ENCODE measurements around the gene CLCA1. TPM values are rescaled to one million over a fixed set of nuclear protein-coding genes. Genes with fewer than 3 reads are reported as not detected.

The CLCA1 gene, protein sequence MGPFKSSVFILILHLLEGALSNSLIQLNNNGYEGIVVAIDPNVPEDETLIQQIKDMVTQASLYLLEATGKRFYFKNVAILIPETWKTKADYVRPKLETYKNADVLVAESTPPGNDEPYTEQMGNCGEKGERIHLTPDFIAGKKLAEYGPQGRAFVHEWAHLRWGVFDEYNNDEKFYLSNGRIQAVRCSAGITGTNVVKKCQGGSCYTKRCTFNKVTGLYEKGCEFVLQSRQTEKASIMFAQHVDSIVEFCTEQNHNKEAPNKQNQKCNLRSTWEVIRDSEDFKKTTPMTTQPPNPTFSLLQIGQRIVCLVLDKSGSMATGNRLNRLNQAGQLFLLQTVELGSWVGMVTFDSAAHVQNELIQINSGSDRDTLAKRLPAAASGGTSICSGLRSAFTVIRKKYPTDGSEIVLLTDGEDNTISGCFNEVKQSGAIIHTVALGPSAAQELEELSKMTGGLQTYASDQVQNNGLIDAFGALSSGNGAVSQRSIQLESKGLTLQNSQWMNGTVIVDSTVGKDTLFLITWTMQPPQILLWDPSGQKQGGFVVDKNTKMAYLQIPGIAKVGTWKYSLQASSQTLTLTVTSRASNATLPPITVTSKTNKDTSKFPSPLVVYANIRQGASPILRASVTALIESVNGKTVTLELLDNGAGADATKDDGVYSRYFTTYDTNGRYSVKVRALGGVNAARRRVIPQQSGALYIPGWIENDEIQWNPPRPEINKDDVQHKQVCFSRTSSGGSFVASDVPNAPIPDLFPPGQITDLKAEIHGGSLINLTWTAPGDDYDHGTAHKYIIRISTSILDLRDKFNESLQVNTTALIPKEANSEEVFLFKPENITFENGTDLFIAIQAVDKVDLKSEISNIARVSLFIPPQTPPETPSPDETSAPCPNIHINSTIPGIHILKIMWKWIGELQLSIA
- not detected for polyA plus RNA-seq

DNA sequence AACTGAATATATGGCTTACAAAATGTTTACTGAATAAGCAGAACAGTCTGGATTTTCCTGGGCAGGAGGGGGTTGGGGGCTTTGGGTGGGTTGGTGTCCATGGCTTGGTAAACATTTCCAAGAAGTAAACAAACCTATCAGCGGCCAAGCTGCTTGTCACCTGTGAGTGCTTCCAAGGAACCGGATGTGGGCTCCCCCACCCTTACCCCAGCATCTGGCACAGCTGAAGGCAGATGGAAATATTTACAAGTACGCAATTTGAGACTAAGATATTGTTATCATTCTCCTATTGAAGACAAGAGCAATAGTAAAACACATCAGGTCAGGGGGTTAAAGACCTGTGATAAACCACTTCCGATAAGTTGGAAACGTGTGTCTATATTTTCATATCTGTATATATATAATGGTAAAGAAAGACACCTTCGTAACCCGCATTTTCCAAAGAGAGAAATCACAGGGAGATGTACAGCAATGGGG, at the start of gene CLCA1:
CLCA1 (plus strand) TSS at position 427 of the 477 bp plus-strand sequence; CDS start at position 472, 45 bp downstream.
- no peaks in the 10 kb centered on the region for H3K36me3 Mint-ChIP-seq

DNA sequence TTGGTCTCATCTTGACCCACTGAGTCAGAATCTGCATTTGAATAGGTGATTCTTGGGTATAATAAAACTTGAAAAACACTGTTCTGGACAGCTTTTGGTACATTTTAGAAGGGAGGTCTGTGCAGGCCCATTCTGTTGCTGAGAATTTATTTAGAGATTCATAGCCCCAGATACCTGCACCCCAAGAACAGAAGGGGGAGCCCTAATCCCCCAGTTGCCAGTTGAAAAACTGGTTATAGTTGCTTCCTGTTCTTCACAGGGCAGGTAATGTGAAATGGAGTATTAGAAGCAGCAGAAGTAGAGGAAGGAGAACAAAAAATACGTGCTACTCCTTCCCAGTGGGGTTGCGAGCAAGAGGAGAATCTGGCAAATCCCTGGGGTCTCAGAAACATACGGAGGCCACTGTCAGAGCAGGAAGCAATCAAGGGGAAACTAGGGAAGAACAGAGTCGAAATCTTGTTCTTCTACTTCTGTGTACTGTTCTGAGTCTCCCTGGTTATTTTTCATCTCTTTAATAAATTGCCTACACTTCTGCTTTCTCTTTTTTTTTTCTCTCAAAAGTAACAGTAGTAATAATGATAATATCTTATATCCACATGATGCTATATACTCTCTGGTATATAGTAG, 49.3 kb upstream of the CLCA1 start:
- H3K27ac Mint-ChIP-seq, result peak overlapping the region in 1 of 3 donors; percentile 8
- H3K36me3 Mint-ChIP-seq, result no peaks in the 10 kb centered on the region
- peaks cover 3 to 5% (median 4%) of the 10 kb centered on the region in 3 donors for H3K4me1 Mint-ChIP-seq
- peak overlapping the region in 3 of 4 donors; percentile 74 to 93 (median 77) for H3K4me3 Mint-ChIP-seq
- H3K9me3 Mint-ChIP-seq, result no peaks in the 10 kb centered on the region
- H3K27me3 Mint-ChIP-seq, result peaks cover 11% of the 10 kb centered on the region

More for the DNA sequence above, at the start of gene CLCA1:
- no peak within 1 kb of the TSS for H3K4me3 Mint-ChIP-seq
- H3K9me3 Mint-ChIP-seq, result no peaks in the 10 kb centered on the region
- H3K27me3 Mint-ChIP-seq, result peaks cover 12% of the 10 kb centered on the region
- H3K27ac Mint-ChIP-seq, result no peak within 1 kb of the TSS
- peaks cover 0 to 5% (median 0%) of the 10 kb centered on the region in 3 donors for H3K4me1 Mint-ChIP-seq

DNA sequence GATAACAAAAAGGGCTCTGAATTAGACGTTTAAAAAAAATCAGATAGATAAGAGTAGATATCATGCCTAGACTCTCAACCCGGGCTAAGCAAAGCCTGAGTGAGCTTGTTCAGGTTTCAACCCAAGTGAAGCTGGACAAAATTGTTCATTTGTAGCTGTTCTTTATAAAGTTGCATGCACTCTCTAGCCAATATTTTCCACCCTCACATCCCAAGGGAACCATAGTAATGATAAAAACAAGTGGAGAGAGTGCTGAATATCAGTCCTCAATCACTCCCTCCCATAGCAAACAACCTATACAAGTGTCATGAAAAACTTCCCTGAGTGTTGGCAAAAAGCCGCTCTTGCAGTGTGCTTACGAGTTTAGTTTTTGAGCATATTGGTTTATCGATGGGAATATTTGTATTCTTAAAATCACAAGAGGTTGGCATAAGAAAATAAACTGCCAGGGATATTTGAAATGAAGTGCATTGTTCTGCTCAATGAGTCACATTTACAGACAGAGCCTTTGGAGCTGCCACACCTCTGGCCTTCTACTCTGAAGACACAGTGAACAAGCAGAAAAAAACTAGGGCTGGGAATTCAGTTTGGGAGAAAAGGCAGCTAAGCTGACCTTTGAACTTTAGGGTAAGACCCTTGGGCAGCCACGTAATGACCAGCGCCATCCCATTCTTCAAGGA, 47.0 kb upstream of the CLCA1 start:
- Mint-ChIP-seq H3K36me3 (no peaks in the 10 kb centered on the region), H3K27me3 (peaks cover 12% of the 10 kb centered on the region), H3K4me1 (peaks cover 3 to 5% (median 4%) of the 10 kb centered on the region in 3 donors), H3K27ac (no peak overlapping the region), H3K4me3 (no peak overlapping the region), H3K9me3 (no peaks in the 10 kb centered on the region)

DNA sequence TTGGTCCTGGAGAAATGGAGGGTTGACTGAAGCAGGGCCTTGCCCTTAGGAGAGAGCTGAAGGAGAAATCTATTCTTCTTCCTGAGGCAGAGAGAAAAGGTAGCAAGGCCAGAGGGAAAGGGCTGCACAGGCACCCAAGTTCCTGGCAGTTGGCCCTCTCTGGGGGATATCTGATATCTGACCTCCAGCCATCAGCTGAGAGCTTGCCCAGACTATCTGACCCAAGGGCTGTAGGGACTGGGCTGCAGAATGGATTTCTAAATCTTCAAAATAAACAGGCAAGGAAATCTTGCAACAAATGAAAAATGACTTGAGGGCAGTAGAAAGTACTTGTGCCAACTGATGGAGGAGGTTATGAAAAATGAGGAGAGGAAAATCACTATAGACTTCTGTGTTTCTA, 45.3 kb upstream of the CLCA1 start:
- Mint-ChIP-seq H3K27ac (no peak overlapping the region), H3K36me3 (no peaks in the 10 kb centered on the region), H3K4me3 (no peak overlapping the region), H3K4me1 (peaks cover 3 to 5% (median 4%) of the 10 kb centered on the region in 3 donors), H3K27me3 (peaks cover 12% of the 10 kb centered on the region), H3K9me3 (no peaks in the 10 kb centered on the region)

DNA sequence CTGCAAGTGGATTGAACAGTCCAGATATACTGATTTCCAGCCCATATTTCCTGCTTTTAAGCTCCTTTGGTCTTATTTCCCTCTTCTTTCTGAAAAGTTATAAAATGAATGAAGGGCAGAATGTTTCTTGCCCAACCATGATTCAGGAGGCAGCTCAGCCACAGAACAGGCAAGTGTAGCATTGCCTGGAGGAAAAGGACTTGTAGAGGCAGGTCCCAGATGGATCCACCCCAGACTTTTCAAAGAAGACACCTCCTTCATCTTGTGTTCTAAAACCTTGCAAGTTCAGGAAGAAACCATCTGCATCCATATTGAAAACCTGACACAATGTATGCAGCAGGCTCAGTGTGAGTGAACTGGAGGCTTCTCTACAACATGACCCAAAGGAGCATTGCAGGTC, 44.9 kb upstream of the CLCA1 start, which contains the start of gene CLCA2:
CLCA2 (plus strand) TSS at position 299 of the 400 bp plus-strand sequence; CDS start at position 376, 77 bp downstream.
- H3K9me3 Mint-ChIP-seq, result no peaks in the 10 kb centered on the region
- H3K27me3 Mint-ChIP-seq, result peaks cover 12% of the 10 kb centered on the region
- no peak within 1 kb of the TSS for H3K4me3 Mint-ChIP-seq
- H3K4me1 Mint-ChIP-seq, result peaks cover 3 to 5% (median 4%) of the 10 kb centered on the region in 3 donors
- H3K36me3 Mint-ChIP-seq, result no peaks in the 10 kb centered on the region
- H3K27ac Mint-ChIP-seq, result no peak within 1 kb of the TSS

DNA sequence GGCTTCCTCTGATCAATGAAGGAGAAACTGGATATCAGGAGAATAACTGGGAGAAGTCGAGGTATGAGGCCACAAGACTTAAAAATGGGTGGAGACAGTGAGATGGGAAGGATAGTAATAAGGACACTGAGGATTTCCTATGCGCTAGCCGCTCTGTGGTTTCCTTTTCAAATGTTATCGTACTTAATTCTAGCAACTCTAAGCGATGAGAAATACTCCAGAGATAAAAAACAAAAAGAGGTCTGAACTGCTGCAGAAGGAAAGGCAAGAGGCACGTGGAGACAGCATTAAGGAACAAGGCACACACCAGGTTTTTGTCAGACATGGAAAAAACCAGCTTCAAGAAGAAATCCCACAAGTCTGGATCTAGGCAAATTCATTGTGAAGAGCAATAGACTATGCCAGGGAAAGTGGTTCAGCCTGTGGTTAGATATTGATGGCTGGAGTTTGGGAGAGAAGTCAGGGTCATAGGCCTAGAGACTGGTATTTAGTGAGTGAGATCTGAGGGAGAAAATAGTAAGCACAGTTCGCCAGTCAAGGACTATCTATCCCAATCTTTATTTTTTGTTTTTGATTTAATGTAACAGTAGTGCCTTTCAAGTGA, 39.5 kb upstream of the CLCA1 start:
- Mint-ChIP-seq H3K4me3 (no peak overlapping the region), H3K27me3 (peaks cover 4% of the 10 kb centered on the region), H3K4me1 (no peaks in the 10 kb centered on the region), H3K36me3 (no peaks in the 10 kb centered on the region), H3K27ac (no peak overlapping the region), H3K9me3 (no peaks in the 10 kb centered on the region)

DNA sequence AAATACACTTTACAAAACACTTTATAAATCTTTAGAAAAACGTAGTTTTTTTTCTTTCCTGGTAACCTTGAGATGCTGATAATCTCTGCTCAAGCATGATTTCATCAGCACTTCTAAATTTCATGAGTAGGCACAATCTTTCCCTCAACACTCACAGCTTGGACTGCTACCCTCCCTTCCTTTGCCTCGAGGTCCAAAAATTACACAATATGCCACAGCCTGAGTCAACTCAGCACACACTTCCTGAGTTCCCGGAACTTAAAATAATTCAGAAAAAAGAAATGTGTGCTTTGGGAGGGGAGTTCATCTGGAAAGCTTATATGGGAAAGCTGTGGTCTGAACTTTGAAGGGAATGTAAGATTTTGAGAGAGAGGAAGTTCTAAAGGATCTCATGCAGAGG, 38.9 kb upstream of the CLCA1 start:
- H3K4me3 Mint-ChIP-seq, result no peak overlapping the region
- no peaks in the 10 kb centered on the region for H3K36me3 Mint-ChIP-seq
- no peaks in the 10 kb centered on the region for H3K4me1 Mint-ChIP-seq
- H3K27me3 Mint-ChIP-seq, result peaks cover 4% of the 10 kb centered on the region
- H3K9me3 Mint-ChIP-seq, result no peaks in the 10 kb centered on the region
- H3K27ac Mint-ChIP-seq, result no peak overlapping the region

DNA sequence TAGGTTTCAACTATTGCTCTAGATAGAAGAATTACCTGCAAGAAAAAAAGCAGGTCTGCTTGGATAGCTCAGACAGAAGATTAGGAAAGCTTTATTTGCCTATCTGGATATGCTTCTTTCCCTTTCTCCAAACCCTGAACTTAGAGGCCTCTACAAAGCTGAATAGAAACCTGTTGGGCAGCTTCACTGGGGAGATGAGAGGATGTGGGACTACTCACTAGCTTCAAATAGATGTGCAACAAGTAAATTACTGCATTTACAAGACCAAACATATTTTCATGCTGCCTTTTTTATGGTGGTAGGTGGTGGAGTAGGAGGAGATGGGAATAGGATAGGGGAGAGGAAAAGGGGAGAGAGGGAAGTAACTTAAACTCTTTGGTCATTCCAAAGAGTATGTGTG, 38.4 kb upstream of the CLCA1 start:
- no peaks in the 10 kb centered on the region for H3K9me3 Mint-ChIP-seq
- H3K27me3 Mint-ChIP-seq, result peaks cover 4% of the 10 kb centered on the region
- no peaks in the 10 kb centered on the region for H3K4me1 Mint-ChIP-seq
- H3K27ac Mint-ChIP-seq, result no peak overlapping the region
- H3K36me3 Mint-ChIP-seq, result no peaks in the 10 kb centered on the region
- no peak overlapping the region for H3K4me3 Mint-ChIP-seq

DNA sequence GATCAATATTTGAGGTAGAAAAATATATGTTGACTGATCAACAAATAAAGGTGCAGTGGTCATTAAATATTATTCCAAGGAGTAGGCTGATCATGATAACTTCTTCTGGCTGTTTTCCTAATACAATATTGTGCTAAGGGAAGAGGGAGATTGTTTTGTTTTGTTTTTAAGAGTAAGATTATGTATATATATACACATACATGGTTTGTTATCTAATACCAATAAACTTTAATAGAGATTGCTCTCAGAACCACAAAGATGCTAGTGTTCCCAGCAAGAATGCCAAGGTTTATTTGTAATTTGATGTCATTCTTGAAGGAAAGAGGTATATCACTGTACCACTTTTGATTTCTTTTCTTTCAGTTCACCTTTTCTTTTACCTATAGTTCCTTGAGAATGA, 34.7 kb upstream of the CLCA1 start:
- H3K4me1 Mint-ChIP-seq, result no peaks in the 10 kb centered on the region
- H3K36me3 Mint-ChIP-seq, result no peaks in the 10 kb centered on the region
- no peak overlapping the region for H3K27ac Mint-ChIP-seq
- no peak overlapping the region for H3K4me3 Mint-ChIP-seq
- no peaks in the 10 kb centered on the region for H3K9me3 Mint-ChIP-seq
- peaks cover 6% of the 10 kb centered on the region for H3K27me3 Mint-ChIP-seq

DNA sequence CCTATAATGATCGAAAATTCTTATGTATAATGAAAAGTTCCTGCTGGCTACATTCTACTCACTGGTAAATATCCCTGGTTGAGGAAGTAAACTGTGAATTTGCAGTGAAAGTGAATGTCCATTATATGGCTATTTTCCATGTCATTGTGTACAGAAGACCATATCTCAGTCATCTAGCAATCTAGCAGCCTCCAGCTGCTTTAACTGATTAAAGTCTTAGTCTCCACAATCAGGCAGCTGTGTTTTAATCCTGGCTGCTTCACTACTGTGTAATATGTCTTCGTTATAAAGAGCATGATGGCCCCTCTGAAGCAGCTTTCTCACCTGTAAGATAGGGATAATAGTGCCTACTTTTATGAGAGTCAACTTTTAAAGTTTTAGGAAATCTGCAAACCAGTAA, 33.4 kb upstream of the CLCA1 start:
- no peak overlapping the region for H3K4me3 Mint-ChIP-seq
- H3K9me3 Mint-ChIP-seq, result no peaks in the 10 kb centered on the region
- peaks cover 6% of the 10 kb centered on the region for H3K27me3 Mint-ChIP-seq
- no peak overlapping the region for H3K27ac Mint-ChIP-seq
- no peaks in the 10 kb centered on the region for H3K4me1 Mint-ChIP-seq
- no peaks in the 10 kb centered on the region for H3K36me3 Mint-ChIP-seq

DNA sequence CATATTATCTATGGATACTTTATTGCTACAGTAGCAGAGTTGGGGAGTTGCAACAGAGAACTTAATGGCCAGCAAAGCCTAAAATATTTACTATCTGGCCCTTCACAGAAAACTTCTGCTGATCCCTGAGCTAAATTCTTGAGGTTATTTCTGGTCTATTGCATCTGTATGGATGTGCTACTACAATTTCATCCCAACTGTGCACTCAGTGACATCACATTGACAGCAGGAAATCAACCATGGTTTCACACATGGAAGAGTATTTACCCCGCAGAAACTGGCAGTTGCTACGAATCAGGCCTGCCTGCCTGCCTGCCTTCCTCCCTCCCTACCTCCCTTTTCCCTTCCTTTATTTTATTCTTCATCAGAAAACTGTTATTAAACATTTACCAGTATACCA, 32.7 kb upstream of the CLCA1 start:
- H3K27ac Mint-ChIP-seq, result no peak overlapping the region
- H3K4me3 Mint-ChIP-seq, result no peak overlapping the region
- H3K27me3 Mint-ChIP-seq, result peaks cover 6% of the 10 kb centered on the region
- H3K4me1 Mint-ChIP-seq, result no peaks in the 10 kb centered on the region
- H3K9me3 Mint-ChIP-seq, result no peaks in the 10 kb centered on the region
- H3K36me3 Mint-ChIP-seq, result no peaks in the 10 kb centered on the region

DNA sequence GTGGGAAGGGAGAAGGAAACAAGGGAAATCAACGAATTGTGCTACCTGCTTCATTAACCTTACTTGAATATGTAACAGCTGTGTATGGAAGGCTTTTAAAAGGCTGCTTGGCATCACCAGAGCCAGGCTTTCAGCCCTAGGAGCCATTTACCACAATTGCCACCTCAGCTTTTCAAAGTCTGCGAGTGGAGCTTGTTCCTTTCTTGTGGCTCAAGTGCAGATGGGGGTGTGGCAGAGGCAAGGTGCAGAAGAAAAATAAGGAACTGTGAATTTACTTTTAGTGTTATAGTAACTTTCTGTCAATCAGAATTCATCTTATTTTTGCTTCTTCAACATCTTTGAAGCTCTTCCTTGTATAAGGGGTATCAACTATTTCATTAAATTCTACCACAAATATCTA, 27.1 kb upstream of the CLCA1 start:
- H3K36me3 Mint-ChIP-seq, result no peaks in the 10 kb centered on the region
- H3K9me3 Mint-ChIP-seq, result no peaks in the 10 kb centered on the region
- no peak overlapping the region for H3K4me3 Mint-ChIP-seq
- peaks cover 0 to 4% (median 0%) of the 10 kb centered on the region in 3 donors for H3K4me1 Mint-ChIP-seq
- H3K27ac Mint-ChIP-seq, result no peak overlapping the region
- peaks cover 2% of the 10 kb centered on the region for H3K27me3 Mint-ChIP-seq

DNA sequence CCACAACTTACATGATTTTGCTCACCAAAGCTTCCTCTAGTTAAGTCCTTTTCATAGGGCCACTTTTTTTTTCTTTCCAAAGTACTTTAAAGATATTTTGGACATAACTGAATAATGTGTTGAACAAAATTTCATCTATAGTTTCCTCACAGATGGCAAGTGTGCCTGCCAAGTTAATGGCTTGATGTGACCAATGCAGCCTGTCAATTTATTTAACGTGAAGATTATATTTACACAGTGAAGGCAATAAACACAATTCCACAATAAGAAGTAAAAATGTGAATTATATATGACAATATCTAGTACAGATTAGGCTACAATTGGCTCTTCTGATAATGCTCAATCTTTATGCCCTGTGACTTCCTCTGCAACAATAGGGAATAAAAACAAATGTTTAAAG, 26.7 kb upstream of the CLCA1 start:
- Mint-ChIP-seq H3K9me3 (no peaks in the 10 kb centered on the region), H3K27ac (no peak overlapping the region), H3K4me3 (no peak overlapping the region), H3K36me3 (no peaks in the 10 kb centered on the region), H3K4me1 (peaks cover 0 to 4% (median 0%) of the 10 kb centered on the region in 3 donors), H3K27me3 (peaks cover 2% of the 10 kb centered on the region)

DNA sequence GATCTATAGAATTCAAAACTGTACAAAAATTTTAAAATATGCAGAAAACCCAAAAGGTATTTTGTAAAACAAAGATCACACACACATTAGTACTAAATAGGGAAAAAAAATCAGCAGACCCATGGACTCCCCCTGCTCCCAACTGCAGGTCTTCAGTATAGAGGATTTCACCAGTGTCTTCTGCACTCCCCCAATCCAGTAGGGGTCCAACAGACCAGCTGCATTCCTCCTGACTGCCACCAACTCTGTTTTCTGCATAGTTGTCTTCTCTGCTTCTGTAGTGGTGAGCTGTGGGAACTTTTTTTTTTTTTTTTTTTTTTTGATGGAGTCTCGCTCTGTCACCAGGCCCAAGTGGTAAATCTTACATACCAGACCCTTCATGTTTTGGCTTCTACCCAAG, 22.8 kb upstream of the CLCA1 start:
- Mint-ChIP-seq H3K9me3 (no peaks in the 10 kb centered on the region), H3K27ac (no peak overlapping the region), H3K4me1 (peaks cover 0 to 4% (median 0%) of the 10 kb centered on the region in 3 donors), H3K4me3 (no peak overlapping the region), H3K36me3 (no peaks in the 10 kb centered on the region), H3K27me3 (peaks cover 2% of the 10 kb centered on the region)

All from IgD-negative memory B cell (primary cell).